Aorta (tissue), 5 donors: ENCODE measurements around the gene FOSL1. TPM values are rescaled to one million over a fixed set of nuclear protein-coding genes. Genes with fewer than 3 reads are reported as not detected.
"Not testable (repeated sequence)": the region's sequence is repeated elsewhere in the genome, so short reads cannot be mapped to it uniquely, and the experiment has no call there.

ENCODE experiments used
- ATAC-seq: fragments of 200-7000 bp; cut with Tn5 transposase; one replicate; pipeline ENCODE4 v1.9.1; 2022; ENCODE audit warnings: moderate library complexity; ENCODE audit not compliant: low FRiP score
- DNase-seq, 2 donors: peaks; one replicate each; pipeline ENCODE4 v3.0.0-alpha.2; 2020
- H3K27ac ChIP-seq, 2 donors: one replicate each; pipeline ENCODE4 v1.5.1; 2013; ENCODE audit warnings: low read length in 2 of 2, mild to moderate bottlenecking in 2 of 2, moderate library complexity in 2 of 2, control low read depth in 1 of 2, inconsistent platforms in 1 of 2, low read depth in 1 of 2
- H3K27me3 ChIP-seq, 2 donors: one replicate each; pipeline ENCODE4 v1.6.1; 2013; ENCODE audit warnings: control low read depth in 1 of 2, low read length in 1 of 2, mild to moderate bottlenecking in 1 of 2, moderate library complexity in 1 of 2; ENCODE audit not compliant: insufficient read depth in 2 of 2, control insufficient read depth in 1 of 2
- H3K36me3 ChIP-seq, 2 donors: one replicate each; pipeline ENCODE4 v1.6.1; 2013; ENCODE audit warnings: control low read depth in 1 of 2, low read length in 1 of 2, mild to moderate bottlenecking in 1 of 2; ENCODE audit not compliant: insufficient read depth in 2 of 2, control insufficient read depth in 1 of 2
- H3K4me1 ChIP-seq, 2 donors: one replicate each; pipeline ENCODE4 v1.6.1; 2013; ENCODE audit warnings: low read length in 2 of 2, control low read depth in 1 of 2, mild to moderate bottlenecking in 1 of 2, moderate library complexity in 1 of 2; ENCODE audit not compliant: insufficient read depth in 2 of 2, control insufficient read depth in 1 of 2
- H3K4me3 ChIP-seq, 2 donors: one replicate each; pipeline ENCODE4 v1.5.1; 2013; ENCODE audit warnings: low read length in 2 of 2, control low read depth in 1 of 2, mild to moderate bottlenecking in 1 of 2
- H3K9me3 ChIP-seq: one replicate; pipeline ENCODE4 v1.6.1; 2013; ENCODE audit warnings: mild to moderate bottlenecking, low read length; ENCODE audit not compliant: control insufficient read depth
- WGBS, 2 donors: extraction: QIAGEN DNeasy Blood & Tissue Kit; methylation state at CpG; one replicate each; pipeline ENCODE4 v1.1.7; 2013; 5-methylcytosine and 5-hydroxymethylcytosine counted together
- intact Hi-C, 2 donors: fragments of 100-400 bp; cut with DNase I; formaldehyde crosslinking; loops; one replicate each; pipeline versions ENCODE4 v1.14.2 to v1.15.0; 2022
- polyA plus RNA-seq, 2 donors: library from polyadenylated mRNA; stranded (reverse); fragments of 200-250 nt; gene quantifications; one replicate each; pipeline ENCODE4 v1.2.3, GENCODE V29; 2013
- total RNA-seq, 2 donors: library from RNA; stranded (reverse); fragmentation: NEBNext Ultra II Directional; extraction: Animal tissue kit (Norgen Biotek cat#: 25700); gene quantifications; one replicate each; pipeline ENCODE4 v1.2.1, GENCODE V29; 2021
- donor health status: healthy with polysubstance abuse.
- donor health status: Bipolar disorder and iron deficiency.
- donor health status: DM: no; HTN: no; CAD: no.
- donor health status: DM: no; HTN: no; CAD: no.
- donor health status: DM: yes; HTN: yes; CAD: no.

FOSL1 gene
- total and polyA plus RNA-seq, 4 donors = 1.6 to 31.9 (median 6.8) TPM

DNA sequence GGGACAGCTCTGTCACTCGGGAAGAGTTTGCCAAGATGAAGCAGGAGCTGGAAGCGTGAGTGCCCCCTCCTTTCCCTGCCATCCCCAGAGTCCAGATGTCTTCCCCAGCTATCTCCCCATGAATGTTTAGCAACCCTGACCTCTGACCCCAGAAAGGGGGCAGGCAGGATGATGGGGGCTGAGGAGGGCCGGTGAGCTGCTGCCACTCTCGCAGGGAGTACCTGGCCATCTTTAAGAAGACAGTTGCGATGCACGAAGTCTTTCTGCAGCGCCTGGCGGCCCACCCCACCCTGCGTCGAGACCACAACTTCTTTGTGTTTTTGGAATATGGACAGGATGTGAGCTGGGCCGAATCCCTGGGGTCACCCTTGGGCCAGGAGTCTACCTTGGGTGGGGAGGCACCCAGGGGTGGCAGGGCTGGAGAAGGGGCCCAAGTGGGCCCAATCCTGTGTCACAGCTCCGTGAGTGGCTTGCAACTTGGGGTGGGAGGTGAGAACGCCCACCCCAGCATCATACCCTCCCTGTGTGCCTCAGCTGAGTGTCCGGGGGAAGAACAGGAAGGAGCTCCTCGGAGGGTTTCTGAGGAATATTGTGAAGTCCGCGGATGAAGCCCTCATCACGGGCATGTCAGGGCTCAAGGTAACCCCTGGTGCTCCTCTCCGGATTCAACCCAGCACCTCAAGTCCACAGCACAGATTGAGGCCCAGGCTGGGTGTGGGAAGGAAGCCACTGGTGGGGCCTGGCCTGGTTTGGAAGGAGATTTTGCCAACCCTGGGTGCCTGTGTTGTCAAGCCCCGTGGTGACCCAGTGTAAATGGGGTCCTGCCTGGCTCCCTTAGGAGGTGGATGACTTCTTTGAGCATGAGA is 49.7 kb downstream of the FOSL1 start:
- DNase-seq = peak in 1 of 2 donors; percentile 73
- intact Hi-C loops = no loop called here
- H3K27ac ChIP-seq = no peak overlapping the region
- 71 to 73% methylated on average over 20 of the region's 20 CpGs for WGBS, 2 donors
- no peak overlapping the region for H3K4me3 ChIP-seq
- no peak for ATAC-seq
- peaks cover 3 to 9% of the 10 kb centered on the region in 2 donors for H3K36me3 ChIP-seq
- H3K27me3 ChIP-seq = no peaks in the 10 kb centered on the region
- H3K4me1 ChIP-seq = no peaks in the 10 kb centered on the region
- H3K9me3 ChIP-seq = no peaks in the 10 kb centered on the region

DNA sequence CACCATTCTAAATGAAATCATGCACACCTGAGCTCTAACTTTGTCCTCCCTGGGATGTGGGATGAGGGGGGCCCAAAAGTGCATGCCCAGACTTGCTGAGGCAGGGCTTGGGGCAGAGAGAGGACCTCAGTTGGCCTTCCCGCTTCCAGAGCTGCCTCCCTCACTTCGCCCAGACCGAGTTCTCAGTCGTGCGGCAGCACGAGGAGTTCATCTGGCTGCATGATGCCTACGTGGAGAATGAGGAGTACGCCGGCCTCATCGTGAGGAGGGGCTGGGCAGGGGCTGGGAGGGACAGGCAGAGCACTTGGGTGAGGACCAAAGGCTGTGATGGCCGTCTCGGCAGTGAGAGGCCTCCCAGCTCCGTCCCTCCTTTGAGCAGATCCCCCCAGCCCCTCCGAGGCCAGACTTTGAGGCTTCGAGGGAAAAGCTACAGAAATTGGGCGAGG is 50.4 kb downstream of the FOSL1 start:
- WGBS, 2 donors = 39 to 49% methylated on average over 16 of the region's 16 CpGs
- intact Hi-C loops = no loop called here
- peaks cover 0 to 8% of the 10 kb centered on the region in 2 donors for H3K36me3 ChIP-seq
- H3K9me3 ChIP-seq = no peaks in the 10 kb centered on the region
- H3K4me1 ChIP-seq = no peaks in the 10 kb centered on the region
- no peak overlapping the region for H3K4me3 ChIP-seq
- H3K27ac ChIP-seq = no peak overlapping the region
- no peaks in the 10 kb centered on the region for H3K27me3 ChIP-seq
- peak in 1 of 2 donors; percentile 70 for DNase-seq
- no peak for ATAC-seq

DNA sequence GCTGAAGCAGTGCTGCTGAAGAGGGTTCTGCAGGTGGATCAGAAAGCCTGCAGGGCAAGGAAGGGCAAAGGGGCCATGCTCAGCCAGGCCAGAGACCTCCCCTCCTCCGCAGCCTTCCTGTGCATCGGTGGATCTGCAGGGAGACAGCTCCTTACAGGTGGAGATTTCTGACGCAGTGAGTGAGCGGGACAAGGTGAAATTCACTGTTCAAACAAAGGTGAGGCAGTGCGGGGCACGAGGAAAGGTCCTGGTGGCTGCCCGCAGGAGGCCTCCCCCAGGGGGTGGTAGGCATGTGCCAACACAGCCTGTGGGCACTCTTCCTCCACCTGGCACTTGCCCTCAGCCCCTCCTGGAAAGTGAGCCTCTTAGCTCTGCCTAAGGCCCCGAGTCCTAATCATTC is 50.8 kb downstream of the FOSL1 start:
- H3K4me1 ChIP-seq = no peaks in the 10 kb centered on the region
- H3K4me3 ChIP-seq = no peak overlapping the region
- no peaks in the 10 kb centered on the region for H3K27me3 ChIP-seq
- no peaks in the 10 kb centered on the region for H3K9me3 ChIP-seq
- WGBS, 2 donors = 78 to 79% methylated on average over 8 of the region's 8 CpGs
- ATAC-seq = no peak
- H3K36me3 ChIP-seq = peaks cover 0 to 7% of the 10 kb centered on the region in 2 donors
- H3K27ac ChIP-seq = no peak overlapping the region
- DNase-seq = peak in 1 of 2 donors; percentile 61
- intact Hi-C loops = no loop called here

DNA sequence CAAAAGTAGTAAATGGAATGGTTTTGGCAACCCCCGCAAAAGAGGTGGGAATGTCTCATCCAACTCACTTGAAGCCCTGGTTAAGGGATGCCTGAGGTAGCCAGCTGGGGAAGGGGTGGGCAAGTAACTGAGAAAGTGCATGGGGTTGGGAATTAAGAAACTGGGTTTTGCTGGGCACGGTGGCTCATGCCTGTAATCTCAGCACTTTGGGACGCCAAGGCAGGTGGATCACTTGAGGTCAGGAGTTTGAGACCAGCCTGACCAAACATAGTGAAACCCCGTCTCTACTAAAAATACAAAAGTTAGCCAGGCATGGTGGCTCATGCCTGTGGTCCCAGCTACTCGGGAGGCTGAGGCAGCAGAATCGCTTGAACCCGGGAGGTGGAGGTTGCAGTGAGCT is 51.5 kb downstream of the FOSL1 start:
- H3K4me1 ChIP-seq, ATAC-seq, H3K4me3 ChIP-seq, H3K27me3 ChIP-seq, H3K36me3 ChIP-seq, H3K9me3 ChIP-seq, intact Hi-C loops, H3K27ac ChIP-seq: not testable (repeated sequence)
- DNase-seq = peak in 1 of 2 donors; percentile 42
- 47 to 53% methylated on average over 7 of the region's 7 CpGs for WGBS, 2 donors

GRCh38 chr11:65847746-65848145 is 52.4 kb downstream of the FOSL1 start:
- ATAC-seq (no peak), DNase-seq (no peak)
- Histone ChIP-seq H3K36me3 (peaks cover 0 to 2% of the 10 kb centered on the region in 2 donors), H3K27me3 (no peaks in the 10 kb centered on the region), H3K4me3 (no peak overlapping the region), H3K9me3 (no peaks in the 10 kb centered on the region), H3K4me1 (no peaks in the 10 kb centered on the region), H3K27ac (no peak overlapping the region)
- WGBS, 2 donors = 87 to 91% methylated on average over 3 of the region's 3 CpGs
- intact Hi-C loops = no loop called here

DNA sequence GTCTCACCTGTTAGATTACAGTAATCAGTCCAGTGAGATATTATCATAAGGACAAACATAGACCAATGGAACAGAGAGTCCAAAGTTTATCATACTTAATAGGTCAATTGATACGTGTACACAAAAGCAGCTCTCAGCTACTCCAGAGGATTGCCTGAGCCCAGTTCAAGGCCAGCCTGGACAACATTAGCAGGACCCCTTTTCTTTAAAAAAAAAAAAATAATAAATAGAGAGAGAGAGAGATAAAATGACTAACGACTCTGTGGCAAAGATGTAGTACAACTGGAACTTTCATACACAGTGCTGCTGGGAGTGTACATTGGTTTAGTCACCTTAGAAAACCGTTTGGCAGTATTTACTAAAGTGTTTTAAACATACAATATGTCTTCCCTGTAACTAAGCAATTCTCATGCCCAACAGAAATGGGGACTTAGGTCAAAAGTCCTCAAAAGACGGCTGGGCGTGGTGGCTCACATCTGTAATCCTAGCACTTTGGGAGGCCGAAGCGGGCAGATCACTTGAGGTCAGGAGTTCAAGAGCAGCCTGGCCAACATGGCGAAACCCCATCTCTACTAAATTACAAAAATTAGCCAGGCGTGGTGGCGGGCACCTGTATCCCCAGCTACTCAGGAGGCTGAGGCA is 55.8 kb downstream of the FOSL1 start:
- no peak overlapping the region for H3K4me3 ChIP-seq
- intact Hi-C loops = no loop called here
- no peak for DNase-seq
- no peaks in the 10 kb centered on the region for H3K36me3 ChIP-seq
- H3K9me3 ChIP-seq = no peaks in the 10 kb centered on the region
- no peaks in the 10 kb centered on the region for H3K4me1 ChIP-seq
- ATAC-seq = no peak
- 89% methylated on average over 10 of the region's 10 CpGs for WGBS, 2 donors
- H3K27me3 ChIP-seq = no peaks in the 10 kb centered on the region
- H3K27ac ChIP-seq = no peak overlapping the region

DNA sequence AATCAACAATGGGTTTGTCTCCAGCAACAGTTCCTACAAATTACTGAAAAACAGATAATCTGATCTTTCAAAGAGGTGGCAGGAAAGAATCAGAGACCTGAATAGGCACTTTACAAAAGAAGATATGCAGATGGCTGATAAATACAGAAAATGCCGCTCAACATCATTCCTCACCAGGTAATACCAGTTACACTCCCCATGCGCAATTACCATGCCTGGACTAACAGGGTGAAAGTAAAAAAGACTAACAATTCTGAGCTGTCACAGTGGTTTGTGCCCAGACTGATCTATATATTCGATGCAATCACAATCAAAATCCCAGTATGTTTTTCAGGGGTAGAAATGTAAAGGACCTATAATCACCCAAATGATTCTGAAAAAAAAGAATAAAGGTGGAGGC is 56.4 kb downstream of the FOSL1 start:
- H3K9me3 ChIP-seq = no peaks in the 10 kb centered on the region
- 94 to 95% methylated on average over 3 of the region's 3 CpGs for WGBS, 2 donors
- H3K27ac ChIP-seq = no peak overlapping the region
- intact Hi-C loops = no loop called here
- no peaks in the 10 kb centered on the region for H3K4me1 ChIP-seq
- no peak for ATAC-seq
- no peak overlapping the region for H3K4me3 ChIP-seq
- H3K27me3 ChIP-seq = no peaks in the 10 kb centered on the region
- H3K36me3 ChIP-seq = no peaks in the 10 kb centered on the region
- DNase-seq = no peak

DNA sequence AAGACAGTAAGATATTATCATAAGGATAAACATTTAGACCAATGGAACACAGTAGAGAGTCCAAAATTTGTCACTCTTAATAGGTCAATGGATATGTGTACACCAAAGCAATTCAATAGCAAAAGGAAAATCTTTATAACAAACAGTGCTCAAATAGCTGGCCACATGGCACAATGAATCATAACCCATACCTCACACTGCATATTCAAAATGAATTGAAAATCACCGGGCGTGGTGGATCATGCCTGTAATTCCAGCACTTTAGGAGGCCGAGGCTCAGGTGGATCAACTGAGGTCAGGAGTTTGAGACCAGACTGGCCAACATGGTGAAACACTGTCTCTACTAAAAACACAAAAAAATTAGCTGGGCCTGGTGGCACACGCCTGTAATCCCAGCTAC is 58.0 kb downstream of the FOSL1 start:
- H3K4me1 ChIP-seq = no peaks in the 10 kb centered on the region
- intact Hi-C loops = no loop called here
- no peaks in the 10 kb centered on the region for H3K27me3 ChIP-seq
- 96 to 97% methylated on average over 4 of the region's 4 CpGs for WGBS, 2 donors
- DNase-seq (no peak), ATAC-seq (no peak)
- no peak overlapping the region for H3K4me3 ChIP-seq
- H3K27ac ChIP-seq = no peak overlapping the region
- no peaks in the 10 kb centered on the region for H3K9me3 ChIP-seq
- H3K36me3 ChIP-seq = no peaks in the 10 kb centered on the region
